H1 (cell line): ENCODE results near the gene RTF1.

Experiments used
- CBX5 ChIP-seq: fragments of 300-800, 300-1000 bp; sonication (generic); IDR thresholded peaks from 2 replicates; pipeline ENCODE4 v1.7.1; 2016; ENCODE audit warnings: antibody characterized with exemption, low read length, low read depth
- EP300 ChIP-seq, 2 experiments: IDR thresholded peaks; 1 replicate in 1 of 2; 2 replicates in 1 of 2; pipeline ENCODE4 v1.6.1; 2011 to 2012; ENCODE audit warnings: low read depth in 2 of 2, low read length in 2 of 2, mild to moderate bottlenecking in 2 of 2, borderline replicate concordance in 1 of 2, inconsistent platforms in 1 of 2, moderate library complexity in 1 of 2
- HDAC6 ChIP-seq: IDR thresholded peaks from one replicate; pipeline ENCODE4 v1.7.1; 2012; ENCODE audit warnings: low read depth, mild to moderate bottlenecking, inconsistent platforms, low read length, moderate library complexity
- POLR2A ChIP-seq, 2 experiments: IDR thresholded peaks; 1 replicate in 1 of 2; 2 replicates in 1 of 2; pipeline ENCODE4 v1.6.1; 2011; ENCODE audit warnings: low read depth in 2 of 2, low read length in 2 of 2, mild to moderate bottlenecking in 2 of 2; ENCODE audit errors: control extremely low read depth in 1 of 2
- ZNF274 ChIP-seq: IDR thresholded peaks from 2 replicates; pipeline ENCODE4 v1.7.0; 2012; ENCODE audit warnings: low read length, borderline replicate concordance; ENCODE audit errors: extremely low read depth
- TF ChIP-seq, protein P1 (sequence below): IDR thresholded peaks from 2 replicates; pipeline ENCODE4 v1.6.1; 2012; ENCODE audit warnings: low read length, inconsistent platforms
- TF ChIP-seq, protein P2 (sequence below), 3 experiments: IDR thresholded peaks; 1 replicate in 2 of 3; 2 replicates in 1 of 3; pipeline versions ENCODE4 v1.5.1 to v1.6.1; 2011; ENCODE audit warnings: low read length in 3 of 3, mild to moderate bottlenecking in 3 of 3, inconsistent platforms in 2 of 3, low read depth in 1 of 3, moderate library complexity in 1 of 3; ENCODE audit not compliant: insufficient read depth in 1 of 3; ENCODE audit errors: control extremely low read depth in 1 of 3

DNA sequence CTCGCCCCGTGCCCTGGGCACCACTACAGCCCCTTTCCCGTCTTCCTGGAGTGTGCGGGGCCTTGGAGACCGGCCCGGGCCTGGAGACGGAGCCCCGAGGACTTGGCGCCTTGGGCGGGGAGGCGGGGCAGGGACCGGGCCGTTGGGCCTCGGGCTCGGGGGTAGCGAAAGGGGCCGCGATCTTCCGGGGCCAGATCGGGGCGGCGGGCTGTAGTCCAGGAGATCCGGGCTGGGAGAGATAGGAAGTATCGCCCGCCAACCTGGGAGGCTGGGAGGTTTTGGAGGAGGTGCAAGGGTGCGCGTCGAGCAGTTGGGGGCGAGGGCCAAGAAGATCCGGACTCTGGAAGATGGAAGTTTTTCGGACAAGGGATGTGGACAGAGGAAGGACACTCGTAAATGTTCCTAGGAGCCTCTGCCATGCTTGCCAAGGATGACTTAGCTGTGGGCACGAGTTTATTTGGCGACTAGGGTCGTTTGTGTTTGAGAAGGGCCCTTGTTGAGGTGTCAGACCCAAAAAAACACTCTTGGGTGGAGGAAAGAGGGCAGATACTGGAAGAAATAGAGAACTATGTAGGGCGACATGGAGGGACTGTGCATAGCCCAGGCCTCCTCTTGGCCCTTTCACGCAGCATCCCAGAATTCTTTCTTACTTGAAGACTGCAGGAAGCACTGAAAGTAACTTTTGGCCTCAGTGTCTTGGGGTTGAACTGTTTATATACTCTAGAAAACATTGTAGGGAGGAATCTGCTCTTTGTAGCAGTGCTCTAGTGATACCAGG lies 712 bp downstream of the RTF1 start:
- no peak for TF ChIP-seq CBX5
- TF ChIP-seq, protein P1, sequence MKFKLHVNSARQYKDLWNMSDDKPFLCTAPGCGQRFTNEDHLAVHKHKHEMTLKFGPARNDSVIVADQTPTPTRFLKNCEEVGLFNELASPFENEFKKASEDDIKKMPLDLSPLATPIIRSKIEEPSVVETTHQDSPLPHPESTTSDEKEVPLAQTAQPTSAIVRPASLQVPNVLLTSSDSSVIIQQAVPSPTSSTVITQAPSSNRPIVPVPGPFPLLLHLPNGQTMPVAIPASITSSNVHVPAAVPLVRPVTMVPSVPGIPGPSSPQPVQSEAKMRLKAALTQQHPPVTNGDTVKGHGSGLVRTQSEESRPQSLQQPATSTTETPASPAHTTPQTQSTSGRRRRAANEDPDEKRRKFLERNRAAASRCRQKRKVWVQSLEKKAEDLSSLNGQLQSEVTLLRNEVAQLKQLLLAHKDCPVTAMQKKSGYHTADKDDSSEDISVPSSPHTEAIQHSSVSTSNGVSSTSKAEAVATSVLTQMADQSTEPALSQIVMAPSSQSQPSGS = no peak
- TF ChIP-seq HDAC6 = no peak
- TF ChIP-seq, protein P2, sequence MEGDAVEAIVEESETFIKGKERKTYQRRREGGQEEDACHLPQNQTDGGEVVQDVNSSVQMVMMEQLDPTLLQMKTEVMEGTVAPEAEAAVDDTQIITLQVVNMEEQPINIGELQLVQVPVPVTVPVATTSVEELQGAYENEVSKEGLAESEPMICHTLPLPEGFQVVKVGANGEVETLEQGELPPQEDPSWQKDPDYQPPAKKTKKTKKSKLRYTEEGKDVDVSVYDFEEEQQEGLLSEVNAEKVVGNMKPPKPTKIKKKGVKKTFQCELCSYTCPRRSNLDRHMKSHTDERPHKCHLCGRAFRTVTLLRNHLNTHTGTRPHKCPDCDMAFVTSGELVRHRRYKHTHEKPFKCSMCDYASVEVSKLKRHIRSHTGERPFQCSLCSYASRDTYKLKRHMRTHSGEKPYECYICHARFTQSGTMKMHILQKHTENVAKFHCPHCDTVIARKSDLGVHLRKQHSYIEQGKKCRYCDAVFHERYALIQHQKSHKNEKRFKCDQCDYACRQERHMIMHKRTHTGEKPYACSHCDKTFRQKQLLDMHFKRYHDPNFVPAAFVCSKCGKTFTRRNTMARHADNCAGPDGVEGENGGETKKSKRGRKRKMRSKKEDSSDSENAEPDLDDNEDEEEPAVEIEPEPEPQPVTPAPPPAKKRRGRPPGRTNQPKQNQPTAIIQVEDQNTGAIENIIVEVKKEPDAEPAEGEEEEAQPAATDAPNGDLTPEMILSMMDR (IDR thresholded peaks at IDR 0.05; ENCODE audit: control extremely low read depth in 1 of 3, insufficient read depth in 1 of 3, low read depth in 1 of 3, low read length in 3 of 3) = no peak
- TF ChIP-seq POLR2A (IDR thresholded peaks at IDR 0.05; ENCODE audit: control extremely low read depth in 1 of 2, low read depth in 2 of 2, low read length in 2 of 2) = no peak
- TF ChIP-seq EP300 (IDR thresholded peaks at IDR 0.05; ENCODE audit: borderline replicate concordance in 1 of 2, low read depth in 2 of 2, low read length in 2 of 2) = no peak
- TF ChIP-seq ZNF274 = no peak
